SU-DHL-6 (cell line): ENCODE results near the gene ZP2.

ENCODE experiments used
- H2AFZ ChIP-seq: fragments of 200-600 bp; sonication (generic); 2 replicates; pipeline ENCODE4 v1.6.1; 2014; ENCODE audit warnings: low read depth, mild to moderate bottlenecking, moderate library complexity, mixed read lengths, antibody characterized with exemption, low read length; ENCODE audit not compliant: severe bottlenecking
- H3F3A ChIP-seq: fragments of 200-600 bp; shearing (Covaris generic); 2 replicates; pipeline ENCODE4 v1.6.0; 2016; ENCODE audit warnings: antibody characterized with exemption, mild to moderate bottlenecking; ENCODE audit not compliant: insufficient read depth
- H3K27ac ChIP-seq: fragments of 200-600 bp; sonication (generic); 2 replicates; pipeline ENCODE4 v1.5.1; 2016; ENCODE audit warnings: low read depth, mild to moderate bottlenecking, low read length, moderate library complexity, mixed read lengths
- H3K27me3 ChIP-seq: fragments of 200-600 bp; sonication (generic), shearing (Covaris generic); 2 replicates; pipeline ENCODE4 v1.6.0; 2014; ENCODE audit warnings: mild to moderate bottlenecking, low read length
- H3K36me3 ChIP-seq: fragments of 200-600 bp; sonication (generic); 2 replicates; pipeline ENCODE4 v1.6.1; 2014; ENCODE audit warnings: mild to moderate bottlenecking, low read length, mixed read lengths
- H3K4me2 ChIP-seq: fragments of 300-600, 200-600 bp; shearing (Covaris generic), sonication (generic); 2 replicates; pipeline ENCODE4 v1.6.0; 2014; ENCODE audit warnings: low read length, low read depth, mild to moderate bottlenecking; ENCODE audit not compliant: poor library complexity, severe bottlenecking
- H3K4me3 ChIP-seq: fragments of 200-600 bp; sonication (generic); 2 replicates; pipeline ENCODE4 v1.5.1; 2014; ENCODE audit warnings: antibody characterized with exemption, low read length, mild to moderate bottlenecking, mixed read lengths; ENCODE audit not compliant: insufficient read depth, poor library complexity, severe bottlenecking
- H3K79me2 ChIP-seq: fragments of 200-600 bp; sonication (generic); 2 replicates; pipeline ENCODE4 v1.6.1; 2014; ENCODE audit warnings: mild to moderate bottlenecking, low read length, moderate library complexity; ENCODE audit not compliant: insufficient read depth
- H3K9ac ChIP-seq: fragments of 200-600 bp; sonication (generic); 2 replicates; pipeline ENCODE4 v1.7.0; 2014; ENCODE audit warnings: mild to moderate bottlenecking, low read length
- H3K9me2 ChIP-seq: fragments of 200-600 bp; sonication (generic); replicated peaks from 2 replicates; pipeline ENCODE4 v1.6.1; 2014; ENCODE audit warnings: low read length; ENCODE audit not compliant: insufficient read depth
- H3K9me3 ChIP-seq: fragments of 200-600 bp; sonication (generic); 2 replicates; pipeline ENCODE4 v1.6.1; 2014; ENCODE audit warnings: low read length, mixed read lengths; ENCODE audit not compliant: insufficient read depth
- H4K20me1 ChIP-seq: fragments of 200-600 bp; sonication (generic); 2 replicates; pipeline ENCODE4 v1.6.1; 2014; ENCODE audit warnings: low read depth, mild to moderate bottlenecking, antibody characterized with exemption, low read length, moderate library complexity, mixed read lengths
- CTCF ChIP-seq: fragments of 200-600 bp; sonication (generic); IDR thresholded peaks from one replicate; pipeline ENCODE4 v1.5.1; 2017; ENCODE audit warnings: antibody characterized with exemption, mild to moderate bottlenecking, low read length, moderate library complexity; ENCODE audit not compliant: insufficient read depth, poor library complexity, severe bottlenecking
- EZH2phosphoT487 ChIP-seq: fragments of 200-600 bp; sonication (generic), shearing (Covaris generic); conservative IDR thresholded peaks from 2 replicates; pipeline ENCODE4 v1.6.1; 2018; ENCODE audit warnings: mild to moderate bottlenecking, antibody characterized with exemption, low read length, moderate library complexity, mixed read lengths

Gene ZP2

GRCh38 chr16:21179983-21180365, 31.4 kb downstream of the ZP2 start:
- no peak overlapping the region for H3K27ac ChIP-seq
- peaks cover 9% of the 10 kb centered on the region; the same call in 1 of the 2 replicates for H3K36me3 ChIP-seq
- H3K27me3 ChIP-seq, result no peaks in the 10 kb centered on the region
- H4K20me1 ChIP-seq, result no peaks in the 10 kb centered on the region
- TF ChIP-seq EZH2phosphoT487, result no peak
- no peak for TF ChIP-seq CTCF
- no peak overlapping the region for H2AFZ ChIP-seq
- H3F3A ChIP-seq, result no peaks in the 10 kb centered on the region
- H3K9me2 ChIP-seq, result no peaks in the 10 kb centered on the region
- no peak overlapping the region for H3K4me2 ChIP-seq
- no peaks in the 10 kb centered on the region for H3K9me3 ChIP-seq
- H3K79me2 ChIP-seq, result no peaks in the 10 kb centered on the region
- H3K4me3 ChIP-seq, result no peak overlapping the region
- H3K9ac ChIP-seq, result no peak overlapping the region

- H3K4me2 ChIP-seq, result no peak overlapping the region
- peaks cover 9% of the 10 kb centered on the region; the same call in 1 of the 2 replicates for H3K36me3 ChIP-seq
- no peaks in the 10 kb centered on the region for H3K9me3 ChIP-seq
- H3K79me2 ChIP-seq, result no peaks in the 10 kb centered on the region
- H4K20me1 ChIP-seq, result no peaks in the 10 kb centered on the region
- no peaks in the 10 kb centered on the region for H3F3A ChIP-seq
- TF ChIP-seq CTCF (no peak), EZH2phosphoT487 (no peak)
- no peak overlapping the region for H3K4me3 ChIP-seq
- H2AFZ ChIP-seq, result no peak overlapping the region
- H3K9ac ChIP-seq, result no peak overlapping the region
- H3K9me2 ChIP-seq, result no peaks in the 10 kb centered on the region
- no peaks in the 10 kb centered on the region for H3K27me3 ChIP-seq
- H3K27ac ChIP-seq, result no peak overlapping the region
Observed at GRCh38 chr16:21179126-21179982, 32.0 kb downstream of the ZP2 start.

GRCh38 chr16:21175397-21175796, 36.0 kb downstream of the ZP2 start:
- Histone ChIP-seq H3K79me2 (no peaks in the 10 kb centered on the region), H2AFZ (no peak overlapping the region), H3K9me3 (no peaks in the 10 kb centered on the region), H3K9ac (no peak overlapping the region), H3K27ac (no peak overlapping the region), H3K36me3 (peaks cover 14% of the 10 kb centered on the region), H3F3A (no peaks in the 10 kb centered on the region), H3K27me3 (no peaks in the 10 kb centered on the region), H3K4me3 (no peak overlapping the region), H3K4me2 (no peak overlapping the region), H4K20me1 (no peaks in the 10 kb centered on the region), H3K9me2 (no peaks in the 10 kb centered on the region)
- TF ChIP-seq CTCF, result no peak
- TF ChIP-seq EZH2phosphoT487, result no peak
